AG08395 (cell line): ENCODE results near the gene DACT1.
"Not testable (repeated sequence)": the region's sequence is repeated elsewhere in the genome, so short reads cannot be mapped to it uniquely, and the experiment has no call there.

ENCODE experiments used
- DNase-seq: peaks from one replicate; pipeline ENCODE4 v3.0.0; 2012; ENCODE audit warnings: mixed read lengths, low spot score

The DACT1 gene

GRCh38 chr14:58637391-58638230 is at the start of gene DACT1:
TSS of gene DACT1 (plus strand) at chr14:58637962. CDS start at chr14:58638203, 241 bp downstream.
- DNase-seq: peak; percentile 63

DNA sequence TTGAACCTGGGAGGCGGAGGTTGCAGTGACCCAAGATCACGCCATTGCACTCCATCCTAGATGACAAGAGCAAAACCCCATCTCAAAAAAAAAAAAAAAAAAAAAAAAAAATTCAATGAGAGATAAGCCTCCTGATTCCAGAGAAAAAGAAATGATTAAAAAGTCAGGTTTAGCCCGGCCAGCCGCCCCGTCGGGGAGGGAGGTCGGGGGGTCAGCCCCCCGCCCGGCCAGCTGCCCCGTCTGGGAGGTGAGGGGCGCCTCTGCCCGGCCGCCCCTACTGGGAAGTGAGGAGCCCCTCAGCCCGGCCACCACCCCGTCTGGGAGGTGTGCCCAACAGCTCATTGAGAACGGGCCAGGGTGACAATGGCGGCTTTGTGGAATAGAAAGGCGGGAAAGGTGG is 49.4 kb upstream of the DACT1 start:
- DNase-seq: not testable (repeated sequence)

DNA sequence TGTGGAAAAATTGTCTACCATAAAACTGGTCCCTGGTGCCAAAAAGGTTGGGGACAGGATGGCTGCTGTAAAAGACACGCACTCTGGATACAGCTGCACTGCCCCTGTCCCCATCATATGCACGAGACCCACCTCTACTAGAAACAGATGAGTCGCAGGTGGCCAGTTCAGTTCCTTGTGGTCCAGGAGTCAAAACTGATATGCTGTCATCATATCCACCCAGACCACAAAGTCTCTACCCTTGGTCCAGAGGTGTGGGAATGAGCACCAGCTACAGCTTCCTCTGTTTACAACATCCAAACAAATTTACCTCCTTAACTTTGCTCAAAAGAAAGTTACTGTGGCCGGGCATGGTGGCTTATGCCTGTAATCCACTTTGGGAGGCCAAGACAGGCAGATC is 43.8 kb upstream of the DACT1 start:
- DNase-seq: no peak

DNA sequence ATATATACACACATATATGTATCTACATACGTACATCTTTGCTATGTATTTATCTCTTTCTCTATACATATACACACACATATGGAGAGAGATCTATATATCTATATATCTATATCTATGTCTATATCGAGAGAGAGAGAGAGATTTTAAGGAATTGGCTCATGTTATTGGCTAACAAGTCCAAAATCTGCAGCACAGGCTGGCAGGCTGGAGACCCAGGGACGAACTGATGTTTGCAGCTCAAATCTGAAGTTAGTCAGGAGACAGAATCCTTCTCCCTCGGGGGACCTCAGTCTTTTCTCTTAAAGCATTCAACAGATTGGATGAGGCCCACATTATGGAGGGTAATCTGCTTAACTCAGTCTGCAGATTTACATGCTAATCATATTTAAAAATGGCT is 40.7 kb upstream of the DACT1 start:
- DNase-seq: no peak

- no peak for DNase-seq
Measured at GRCh38 chr14:58598028-58598803, 39.5 kb upstream of the DACT1 start.

DNA sequence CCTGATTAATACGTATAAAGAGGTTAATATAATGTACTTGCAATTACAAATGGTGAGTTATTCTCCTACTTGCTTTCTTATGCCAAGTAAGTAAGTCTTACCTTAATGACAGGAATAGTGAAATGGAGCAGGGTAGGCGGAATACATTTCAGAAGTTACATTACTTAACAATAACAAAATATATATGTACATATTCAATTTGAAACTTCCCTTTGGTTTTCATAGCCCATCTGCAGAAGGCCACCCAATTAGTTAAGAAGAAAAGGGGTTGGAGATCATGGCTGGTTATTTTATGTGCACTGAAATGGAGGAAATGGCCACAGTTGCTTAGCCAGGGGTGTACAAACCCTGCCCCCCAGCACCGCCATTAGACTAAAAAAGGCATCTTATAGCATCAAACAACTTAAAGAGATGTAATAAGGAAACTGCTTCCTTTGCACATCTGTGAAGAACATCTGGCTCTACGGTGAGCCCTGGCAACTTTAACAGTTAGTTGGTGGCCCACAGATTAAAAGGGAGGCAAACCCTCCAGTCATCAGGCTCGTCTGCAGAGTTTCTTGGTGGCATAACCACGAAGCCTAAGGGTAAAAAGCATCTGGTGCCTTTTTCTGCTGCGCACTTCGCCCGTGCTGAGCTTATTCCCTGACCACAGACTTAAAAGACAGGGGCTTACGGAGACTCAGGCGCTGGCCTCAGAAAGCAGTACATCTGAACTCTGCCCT is 38.8 kb upstream of the DACT1 start:
- DNase-seq: no peak

- DNase-seq: no peak
Measured at GRCh38 chr14:58599707-58600106, 38.1 kb upstream of the DACT1 start.

DNA sequence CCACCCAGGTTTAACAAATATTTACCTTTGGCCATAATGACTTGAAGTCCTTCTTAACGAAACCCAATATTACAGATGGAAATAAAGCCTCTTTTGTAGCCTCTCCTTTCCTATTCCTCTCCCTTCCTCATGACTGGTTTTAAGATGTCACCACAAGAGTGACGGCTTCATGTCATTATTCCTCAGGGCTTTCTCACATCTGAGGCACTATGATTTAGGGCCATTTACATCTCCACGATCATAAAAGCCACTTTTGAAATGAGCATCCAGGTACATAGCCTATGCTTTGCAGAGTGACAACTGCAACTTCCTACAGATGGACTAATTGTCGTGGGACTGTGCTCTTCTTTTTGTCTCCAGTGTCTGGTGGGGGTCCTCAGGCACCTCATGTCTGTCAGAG is 32.3 kb upstream of the DACT1 start:
- DNase-seq: no peak

DNA sequence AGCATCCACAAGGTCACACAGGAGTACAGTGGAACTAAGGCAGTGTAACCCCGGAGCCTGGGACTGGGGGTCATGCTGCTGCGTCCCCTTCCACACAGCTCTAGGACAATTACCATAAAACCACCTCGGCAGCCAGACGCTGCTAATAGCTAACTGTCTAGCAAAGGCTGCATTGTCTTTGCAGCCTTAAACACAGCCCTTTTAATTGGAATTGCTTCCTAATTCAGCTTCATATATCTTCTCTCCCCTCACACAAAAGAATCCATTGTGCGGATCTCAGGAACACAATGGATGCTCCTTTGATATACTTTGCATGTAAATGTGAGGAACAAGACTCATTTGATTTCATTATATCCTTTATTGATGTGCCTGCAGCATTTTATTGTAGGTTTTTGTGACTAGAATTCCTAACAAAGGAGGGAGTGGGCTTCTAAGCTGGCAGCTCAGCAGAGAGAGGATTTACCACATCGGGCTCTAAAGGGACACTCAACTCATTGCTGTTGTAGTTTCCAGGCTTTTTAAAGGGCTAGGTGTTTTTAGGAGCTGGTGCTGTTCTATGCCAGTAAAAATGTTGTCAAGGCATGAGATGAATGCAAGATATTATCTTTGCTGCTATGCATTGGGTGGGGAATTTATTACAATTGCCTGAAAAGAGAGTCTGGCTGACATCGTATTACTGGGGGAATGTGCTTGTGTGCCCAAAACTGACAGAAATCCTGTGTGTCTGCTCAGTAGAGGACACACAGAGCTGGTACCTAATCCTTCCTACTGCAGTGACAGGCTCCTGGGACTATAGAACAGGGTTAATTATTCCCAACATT is 30.4 kb upstream of the DACT1 start:
- DNase-seq: no peak

GRCh38 chr14:58607952-58608317 is 29.8 kb upstream of the DACT1 start:
- peak; percentile 58 for DNase-seq

DNA sequence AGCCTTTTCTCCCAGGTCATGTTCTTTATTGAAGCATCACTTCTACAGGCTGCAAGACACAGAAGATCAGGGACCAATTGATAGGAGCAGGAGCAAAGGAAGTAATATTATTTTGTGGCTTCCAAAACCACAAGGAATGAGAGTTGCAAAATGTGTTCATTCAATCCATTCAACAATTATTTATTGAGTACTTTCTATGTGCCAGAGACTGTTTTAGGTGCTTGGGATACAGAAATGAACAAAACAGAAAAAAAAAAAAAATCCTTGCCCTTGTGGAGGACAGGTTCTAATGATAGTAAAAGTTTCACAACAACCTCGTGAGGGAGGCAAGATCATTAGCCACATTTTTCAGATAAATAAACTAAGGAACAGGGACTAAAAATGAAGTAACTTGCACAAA is 20.1 kb upstream of the DACT1 start:
- peak; percentile 13 for DNase-seq

- DNase-seq: no peak
Measured at GRCh38 chr14:58620011-58620410, 17.8 kb upstream of the DACT1 start.

- no peak for DNase-seq
Measured at GRCh38 chr14:58625438-58625837, 12.3 kb upstream of the DACT1 start.

GRCh38 chr14:58626431-58626831 is 11.3 kb upstream of the DACT1 start:
- peak; percentile 69 for DNase-seq

DNA sequence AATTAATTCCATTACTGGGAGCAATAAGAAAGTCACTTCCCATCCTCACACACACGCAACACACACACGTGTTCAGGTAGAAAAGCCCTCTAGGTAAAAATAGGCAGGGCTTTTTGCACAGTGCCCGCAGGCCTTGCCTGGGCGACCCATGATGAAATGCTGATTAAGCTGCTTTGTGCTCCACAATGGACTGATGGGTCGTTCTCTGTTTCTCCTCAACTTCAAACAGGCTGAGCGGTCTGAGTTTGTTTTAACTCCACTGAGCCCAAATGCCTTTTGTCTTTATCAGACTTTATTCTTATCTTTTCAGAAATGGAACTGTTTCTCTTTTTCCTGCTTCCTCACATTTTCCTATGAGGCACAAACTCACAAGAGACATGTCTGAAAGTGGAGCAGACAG is 9.4 kb upstream of the DACT1 start:
- DNase-seq: no peak

GRCh38 chr14:58629281-58629680 is 8.5 kb upstream of the DACT1 start:
- DNase-seq: no peak

GRCh38 chr14:58631732-58632131 is 6.0 kb upstream of the DACT1 start:
- no peak for DNase-seq

GRCh38 chr14:58633831-58634230 is 3.9 kb upstream of the DACT1 start:
- no peak for DNase-seq

- DNase-seq: no peak
Measured at GRCh38 chr14:58634406-58635090, 3.2 kb upstream of the DACT1 start.

GRCh38 chr14:58635091-58635830 is 2.5 kb upstream of the DACT1 start:
- no peak for DNase-seq

DNA sequence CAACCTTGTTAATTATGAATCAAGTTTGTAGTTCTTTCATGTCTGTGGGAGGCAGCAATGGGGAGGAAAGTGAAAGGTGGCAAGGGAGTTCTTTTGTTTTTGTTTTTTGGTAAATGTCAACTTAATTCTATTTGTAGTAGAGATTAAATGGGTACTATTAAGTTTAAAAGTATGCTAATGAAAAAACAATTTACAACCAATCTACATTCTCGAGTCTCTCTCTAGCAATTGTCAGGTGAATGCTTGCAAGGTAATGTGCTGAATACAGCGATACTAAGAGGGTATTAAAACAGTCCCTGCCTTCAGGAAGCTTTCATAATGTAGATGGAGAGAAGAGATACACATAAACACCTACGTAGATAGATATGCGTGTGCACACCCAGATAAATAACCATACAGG is 1.6 kb upstream of the DACT1 start:
- no peak for DNase-seq
